ENCODE results near the gene TRERF1. TPM values are rescaled to one million over a fixed set of nuclear protein-coding genes. Genes with fewer than 3 reads are reported as not detected.
A peak's percentile ranks its signal among the peaks of the same experiment; 100 is the strongest.

The TRERF1 gene
- polyA plus RNA-seq, 1 donor = 5.1 TPM

GRCh38 chr6:42436825-42437224, 14.9 kb downstream of the TRERF1 start:
- no peak for DNase-seq
- H3K36me3 ChIP-seq (ENCODE audit: control insufficient read depth, insufficient read depth, low read length) = no peaks in the 10 kb centered on the region
- whole genome bisulfite sequencing (ENCODE audit: insufficient coverage, low lambda C conversion rate) = no CpG with 5 or more reads among the region's 2 CpGs
- H3K27ac ChIP-seq (ENCODE audit: low read length) = no peak overlapping the region
- H3K4me1 ChIP-seq (ENCODE audit: control insufficient read depth, insufficient read depth, low read length) = peaks cover 11% of the 10 kb centered on the region
- no peaks in the 10 kb centered on the region for H3K27me3 ChIP-seq (ENCODE audit: control insufficient read depth, insufficient read depth, low read length)
- H3K9me3 ChIP-seq (ENCODE audit: control insufficient read depth, low read depth, low read length) = peaks cover 26% of the 10 kb centered on the region
- no peak overlapping the region for H3K4me3 ChIP-seq (ENCODE audit: low read length)

GRCh38 chr6:42434237-42434636, 17.5 kb downstream of the TRERF1 start:
- WGBS (ENCODE audit: insufficient coverage, low lambda C conversion rate) = no CpG with 5 or more reads among the region's 2 CpGs
- DNase-seq = no peak

GRCh38 chr6:42433409-42433808, 18.3 kb downstream of the TRERF1 start:
- H3K36me3 ChIP-seq (ENCODE audit: control insufficient read depth, insufficient read depth, low read length) = no peaks in the 10 kb centered on the region
- H3K9me3 ChIP-seq (ENCODE audit: control insufficient read depth, low read depth, low read length) = peaks cover 26% of the 10 kb centered on the region
- H3K4me3 ChIP-seq (ENCODE audit: low read length) = no peak overlapping the region
- no peak for DNase-seq
- WGBS (ENCODE audit: insufficient coverage, low lambda C conversion rate) = no CpG with 5 or more reads among the region's 2 CpGs
- H3K27me3 ChIP-seq (ENCODE audit: control insufficient read depth, insufficient read depth, low read length) = no peaks in the 10 kb centered on the region
- peaks cover 12% of the 10 kb centered on the region for H3K4me1 ChIP-seq (ENCODE audit: control insufficient read depth, insufficient read depth, low read length)
- no peak overlapping the region for H3K27ac ChIP-seq (ENCODE audit: low read length)

More at GRCh38 chr6:42434237-42434636, 17.5 kb downstream of the TRERF1 start:
- Histone ChIP-seq H3K27ac (ENCODE audit: low read length) (no peak overlapping the region), H3K4me1 (ENCODE audit: control insufficient read depth, insufficient read depth, low read length) (peaks cover 7% of the 10 kb centered on the region), H3K4me3 (ENCODE audit: low read length) (no peak overlapping the region), H3K9me3 (ENCODE audit: control insufficient read depth, low read depth, low read length) (peaks cover 26% of the 10 kb centered on the region), H3K27me3 (ENCODE audit: control insufficient read depth, insufficient read depth, low read length) (no peaks in the 10 kb centered on the region), H3K36me3 (ENCODE audit: control insufficient read depth, insufficient read depth, low read length) (no peaks in the 10 kb centered on the region)

- no peak for DNase-seq
- H3K36me3 ChIP-seq (ENCODE audit: control insufficient read depth, insufficient read depth, low read length) = no peaks in the 10 kb centered on the region
- no peak overlapping the region for H3K27ac ChIP-seq (ENCODE audit: low read length)
- H3K4me1 ChIP-seq (ENCODE audit: control insufficient read depth, insufficient read depth, low read length) = peaks cover 19% of the 10 kb centered on the region
- peaks cover 26% of the 10 kb centered on the region for H3K9me3 ChIP-seq (ENCODE audit: control insufficient read depth, low read depth, low read length)
- WGBS (ENCODE audit: insufficient coverage, low lambda C conversion rate) = 100% methylated on average over 1 of the region's 3 CpGs
- no peaks in the 10 kb centered on the region for H3K27me3 ChIP-seq (ENCODE audit: control insufficient read depth, insufficient read depth, low read length)
- no peak overlapping the region for H3K4me3 ChIP-seq (ENCODE audit: low read length)
Measured at GRCh38 chr6:42431877-42432276, 19.8 kb downstream of the TRERF1 start.

- Histone ChIP-seq H3K4me3 (ENCODE audit: low read length) (no peak overlapping the region), H3K27me3 (ENCODE audit: control insufficient read depth, insufficient read depth, low read length) (no peaks in the 10 kb centered on the region), H3K9me3 (ENCODE audit: control insufficient read depth, low read depth, low read length) (peaks cover 26% of the 10 kb centered on the region), H3K36me3 (ENCODE audit: control insufficient read depth, insufficient read depth, low read length) (no peaks in the 10 kb centered on the region), H3K4me1 (ENCODE audit: control insufficient read depth, insufficient read depth, low read length) (peaks cover 19% of the 10 kb centered on the region), H3K27ac (ENCODE audit: low read length) (no peak overlapping the region)
- peak in 1 of 2 donors; percentile 22 for DNase-seq
- WGBS (ENCODE audit: insufficient coverage, low lambda C conversion rate) = 40% methylated on average over 1 of the region's 3 CpGs
Measured at GRCh38 chr6:42431356-42431755, 20.4 kb downstream of the TRERF1 start.

- no CpG with 5 or more reads among the region's 7 CpGs for WGBS (ENCODE audit: insufficient coverage, low lambda C conversion rate)
- Histone ChIP-seq H3K27ac (ENCODE audit: low read length) (no peak overlapping the region), H3K9me3 (ENCODE audit: control insufficient read depth, low read depth, low read length) (peaks cover 18% of the 10 kb centered on the region), H3K4me1 (ENCODE audit: control insufficient read depth, insufficient read depth, low read length) (peaks cover 27% of the 10 kb centered on the region), H3K27me3 (ENCODE audit: control insufficient read depth, insufficient read depth, low read length) (no peaks in the 10 kb centered on the region), H3K36me3 (ENCODE audit: control insufficient read depth, insufficient read depth, low read length) (no peaks in the 10 kb centered on the region), H3K4me3 (ENCODE audit: low read length) (no peak overlapping the region)
- DNase-seq = no peak
Measured at GRCh38 chr6:42429836-42430235, 21.9 kb downstream of the TRERF1 start.

- Histone ChIP-seq H3K9me3 (ENCODE audit: control insufficient read depth, low read depth, low read length) (peaks cover 11% of the 10 kb centered on the region), H3K27me3 (ENCODE audit: control insufficient read depth, insufficient read depth, low read length) (no peaks in the 10 kb centered on the region), H3K4me3 (ENCODE audit: low read length) (no peak overlapping the region), H3K4me1 (ENCODE audit: control insufficient read depth, insufficient read depth, low read length) (peaks cover 33% of the 10 kb centered on the region), H3K27ac (ENCODE audit: low read length) (no peak overlapping the region), H3K36me3 (ENCODE audit: control insufficient read depth, insufficient read depth, low read length) (no peaks in the 10 kb centered on the region)
- WGBS (ENCODE audit: insufficient coverage, low lambda C conversion rate) = 80% methylated on average over 1 of the region's 8 CpGs
- no peak for DNase-seq
Measured at GRCh38 chr6:42429042-42429585, 22.6 kb downstream of the TRERF1 start.

- no peaks in the 10 kb centered on the region for H3K27me3 ChIP-seq (ENCODE audit: control insufficient read depth, insufficient read depth, low read length)
- no peak overlapping the region for H3K4me3 ChIP-seq (ENCODE audit: low read length)
- WGBS (ENCODE audit: insufficient coverage, low lambda C conversion rate) = no CpG with 5 or more reads among the region's 7 CpGs
- peaks cover 5% of the 10 kb centered on the region for H3K9me3 ChIP-seq (ENCODE audit: control insufficient read depth, low read depth, low read length)
- H3K27ac ChIP-seq (ENCODE audit: low read length) = peak overlapping the region; percentile 43
- H3K4me1 ChIP-seq (ENCODE audit: control insufficient read depth, insufficient read depth, low read length) = peaks cover 35% of the 10 kb centered on the region
- H3K36me3 ChIP-seq (ENCODE audit: control insufficient read depth, insufficient read depth, low read length) = no peaks in the 10 kb centered on the region
- peak; percentile 20 to 62 for DNase-seq
Measured at GRCh38 chr6:42428326-42429041, 23.2 kb downstream of the TRERF1 start.

- Histone ChIP-seq H3K36me3 (ENCODE audit: control insufficient read depth, insufficient read depth, low read length) (no peaks in the 10 kb centered on the region), H3K4me1 (ENCODE audit: control insufficient read depth, insufficient read depth, low read length) (peaks cover 35% of the 10 kb centered on the region), H3K9me3 (ENCODE audit: control insufficient read depth, low read depth, low read length) (peaks cover under 1% of the 10 kb centered on the region), H3K27me3 (ENCODE audit: control insufficient read depth, insufficient read depth, low read length) (no peaks in the 10 kb centered on the region), H3K4me3 (ENCODE audit: low read length) (no peak overlapping the region), H3K27ac (ENCODE audit: low read length) (peak overlapping the region; percentile 43)
- WGBS (ENCODE audit: insufficient coverage, low lambda C conversion rate) = no CpG with 5 or more reads among the region's 2 CpGs
- peak; percentile 32 to 53 for DNase-seq
Measured at GRCh38 chr6:42427871-42428270, 23.9 kb downstream of the TRERF1 start.

- H3K36me3 ChIP-seq (ENCODE audit: control insufficient read depth, insufficient read depth, low read length) = no peaks in the 10 kb centered on the region
- no peaks in the 10 kb centered on the region for H3K27me3 ChIP-seq (ENCODE audit: control insufficient read depth, insufficient read depth, low read length)
- H3K4me1 ChIP-seq (ENCODE audit: control insufficient read depth, insufficient read depth, low read length) = peaks cover 29% of the 10 kb centered on the region
- H3K9me3 ChIP-seq (ENCODE audit: control insufficient read depth, low read depth, low read length) = no peaks in the 10 kb centered on the region
- no peak overlapping the region for H3K27ac ChIP-seq (ENCODE audit: low read length)
- WGBS (ENCODE audit: insufficient coverage, low lambda C conversion rate) = no CpG with 5 or more reads among the region's 2 CpGs
- no peak for DNase-seq
- H3K4me3 ChIP-seq (ENCODE audit: low read length) = no peak overlapping the region
Measured at GRCh38 chr6:42426191-42426590, 25.5 kb downstream of the TRERF1 start.

Data from large intestine (tissue), 3 donors.